K562 (cell line): ENCODE data around the gene MIR17HG.

Experiments
- BCLAF1 ChIP-seq, 2 experiments: fragments of 450-650 bp in 1 of 2; IDR thresholded peaks; 2 replicates each; pipeline ENCODE4 v1.6.1; 2011 to 2017; ENCODE audit warnings: low read depth in 2 of 2, antibody characterized with exemption in 1 of 2, borderline replicate concordance in 1 of 2, low read length in 1 of 2, mild to moderate bottlenecking in 1 of 2, mixed read lengths in 1 of 2; ENCODE audit not compliant: control insufficient read depth in 1 of 2
- BDP1 ChIP-seq: IDR thresholded peaks from 3 replicates; pipeline ENCODE4 v1.6.1; 2011; ENCODE audit not compliant: insufficient read length, insufficient read depth
- BRCA1 ChIP-seq, 2 experiments: fragments of 450-650 bp in 1 of 2; sonication (generic) in 1 of 2; formaldehyde crosslinking in 1 of 2; IDR thresholded peaks; 2 replicates each; pipeline versions ENCODE4 v1.5.0 to v1.6.1; 2017 to 2020; ENCODE audit warnings: mild to moderate bottlenecking in 1 of 2, missing genetic modification reagents in 1 of 2
- CREB1 ChIP-seq, 2 experiments: sonication (generic) in 1 of 2; formaldehyde crosslinking in 1 of 2; IDR thresholded peaks; 2 replicates each; pipeline versions ENCODE4 v1.6.1 to v1.8.0; 2012 to 2022; ENCODE audit warnings: inconsistent platforms in 1 of 2, mild to moderate bottlenecking in 1 of 2, missing genetic modification reagents in 1 of 2, moderate library complexity in 1 of 2
- CTCF ChIP-seq, 3 experiments: IDR thresholded peaks in 2 of 3; conservative IDR thresholded peaks in 1 of 3; 2 replicates each; pipeline ENCODE4 v1.5.1; 2011 to 2012; ENCODE audit warnings: low read length in 3 of 3, mild to moderate bottlenecking in 3 of 3, control low read depth in 2 of 3, improper control_type of control experiment in 1 of 3, inconsistent platforms in 1 of 3, low read depth in 1 of 3, mixed read lengths in 1 of 3, moderate library complexity in 1 of 3; ENCODE audit not compliant: insufficient read depth in 2 of 3
- GTF3C2 ChIP-seq: IDR thresholded peaks from 3 replicates; pipeline ENCODE4 v1.6.1; 2011; ENCODE audit warnings: borderline replicate concordance, mild to moderate bottlenecking, moderate library complexity; ENCODE audit not compliant: insufficient read length; ENCODE audit errors: extremely low read depth
- MTF1 ChIP-seq: fragments of 250-450 bp; sonication (Bioruptor Pico); IDR thresholded peaks from 2 replicates; pipeline ENCODE4 v1.9.0; 2021; ENCODE audit warnings: moderate library complexity, mild to moderate bottlenecking, inconsistent platforms, borderline replicate concordance
- MXI1 ChIP-seq: IDR thresholded peaks from 2 replicates; pipeline ENCODE4 v1.6.1; 2011; ENCODE audit warnings: low read depth, mild to moderate bottlenecking, improper control_type of control experiment, low read length
- NFE2L1 ChIP-seq: fragments of 450-650 bp; IDR thresholded peaks from 2 replicates; pipeline ENCODE4 v1.6.1; 2016; ENCODE audit warnings: missing genetic modification characterization, low read depth, mild to moderate bottlenecking, missing compliant biosample characterization, moderate library complexity, borderline replicate concordance
- POLR2A ChIP-seq: fragments of 450-650 bp; conservative IDR thresholded peaks from 2 replicates; pipeline ENCODE4 v1.6.1; 2016
- RB1 ChIP-seq: fragments of 450-650 bp; IDR thresholded peaks from 2 replicates; pipeline ENCODE4 v1.6.1; 2017; ENCODE audit warnings: low read depth, mild to moderate bottlenecking
- TSHZ1 ChIP-seq: fragments of 250-450 bp; sonication (Bioruptor Pico); IDR thresholded peaks from 2 replicates; pipeline ENCODE4 v1.4.0; 2020; ENCODE audit warnings: mild to moderate bottlenecking, moderate library complexity
- ZNF717 ChIP-seq: fragments of 250-450 bp; sonication (Bioruptor Pico); IDR thresholded peaks from 2 replicates; pipeline ENCODE4 v1.5.0; 2021

- TF ChIP-seq BDP1 (no peak), CTCF (IDR thresholded peaks at IDR 0.05 in 2 of 3, conservative IDR thresholded peaks at IDR 0.05 in 1 of 3; ENCODE audit: insufficient read depth in 2 of 3, low read depth in 1 of 3, low read length in 3 of 3) (no peak), ZNF717 (no peak), TSHZ1 (no peak), GTF3C2 (no peak), POLR2A (no peak), MTF1 (no peak), BCLAF1 (IDR thresholded peaks at IDR 0.05; ENCODE audit: borderline replicate concordance in 1 of 2, control insufficient read depth in 1 of 2, low read depth in 2 of 2, low read length in 1 of 2) (no peak), RB1 (no peak), BRCA1 (IDR thresholded peaks at IDR 0.05) (no peak), BRCA1 (CRISPR knock-in tag; IDR thresholded peaks at IDR 0.05) (no peak), CREB1 (IDR thresholded peaks at IDR 0.05) (no peak), CREB1 (CRISPR knock-in tag; IDR thresholded peaks at IDR 0.05) (no peak), NFE2L1 (no peak), MXI1 (no peak)
Observed at GRCh38 chr13:91370501-91370900, 23.0 kb downstream of the MIR17HG start.
